ENCODE data around the gene HSD17B7. TPM values are rescaled to one million over a fixed set of nuclear protein-coding genes. Genes with fewer than 3 reads are reported as not detected.

HSD17B7 gene, protein sequence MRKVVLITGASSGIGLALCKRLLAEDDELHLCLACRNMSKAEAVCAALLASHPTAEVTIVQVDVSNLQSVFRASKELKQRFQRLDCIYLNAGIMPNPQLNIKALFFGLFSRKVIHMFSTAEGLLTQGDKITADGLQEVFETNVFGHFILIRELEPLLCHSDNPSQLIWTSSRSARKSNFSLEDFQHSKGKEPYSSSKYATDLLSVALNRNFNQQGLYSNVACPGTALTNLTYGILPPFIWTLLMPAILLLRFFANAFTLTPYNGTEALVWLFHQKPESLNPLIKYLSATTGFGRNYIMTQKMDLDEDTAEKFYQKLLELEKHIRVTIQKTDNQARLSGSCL
- total RNA-seq (2022; extraction: Qiagen RNA extraction; ENCODE audit: low read depth) = 7.6 to 10.3 TPM (median 8.8 TPM) in 5 replicates

DNA sequence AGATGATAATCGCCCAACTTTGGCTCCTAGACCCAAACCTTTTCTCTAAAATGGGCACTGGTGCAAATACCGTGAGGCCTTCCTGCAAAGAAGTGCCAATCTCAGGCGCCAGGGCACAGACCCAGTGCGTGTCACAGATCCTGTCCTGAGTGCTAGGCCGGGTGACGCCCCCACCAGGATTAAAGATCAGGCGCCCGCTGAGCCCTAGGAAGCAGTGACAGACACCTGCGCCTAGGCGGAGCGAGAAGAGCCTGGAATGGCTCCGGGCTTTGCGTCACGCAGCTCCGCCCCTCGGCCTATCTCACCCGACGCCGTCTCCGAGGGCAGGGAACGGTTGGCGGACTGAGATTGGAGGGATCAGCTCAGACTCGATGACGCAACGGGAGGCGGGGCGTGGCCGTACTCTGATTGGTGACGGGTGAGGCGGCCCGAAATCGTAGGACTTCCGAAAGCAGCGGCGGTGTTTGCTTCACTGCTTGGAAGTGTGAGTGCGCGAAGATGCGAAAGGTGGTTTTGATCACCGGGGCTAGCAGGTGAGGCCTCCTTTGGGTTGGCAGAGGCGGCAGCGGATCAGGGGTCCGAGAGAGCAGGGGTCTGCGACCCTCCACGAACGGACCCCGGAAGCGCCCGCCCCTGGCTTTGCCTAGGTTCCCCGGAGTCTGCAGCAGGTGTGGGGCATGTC lies at the start of gene HSD17B7:
TSS of gene HSD17B7 (plus strand) at position 400 of the 682 bp plus-strand sequence. CDS start at position 499, 99 bp downstream.

DNA sequence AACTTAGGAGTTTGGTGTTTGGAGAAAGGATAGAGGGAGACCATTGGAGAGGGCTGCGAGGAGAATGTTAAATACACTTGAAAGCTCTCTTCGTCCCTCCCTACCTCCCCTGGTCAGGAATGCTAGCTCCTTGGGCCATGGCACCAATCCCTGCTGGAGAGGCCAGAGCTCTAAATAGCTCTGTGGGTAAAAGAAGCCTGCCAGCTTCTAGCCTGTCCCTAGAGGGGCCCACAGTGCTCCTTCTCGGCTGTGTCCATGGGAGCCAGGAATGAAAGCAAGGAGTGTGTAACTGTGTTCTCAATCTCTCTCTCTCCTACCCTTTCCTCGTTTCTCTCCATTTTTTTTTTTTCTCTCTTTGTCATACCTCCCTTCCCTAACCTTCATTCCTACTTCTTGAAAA lies 70.6 kb downstream of the HSD17B7 start, which contains the start of gene CCDC190:
TSS of gene CCDC190 (minus strand) at position 75 of the 400 bp plus-strand sequence. CDS start 1,529 bp downstream, outside the sequence.

Other genes with a start within 250 kb of the HSD17B7 start
- gene UAP1, start 229.0 kb upstream of the HSD17B7 start, total RNA-seq (2022; extraction: Qiagen RNA extraction; ENCODE audit: low read depth) = 24.1 to 36.0 TPM (median 30.0 TPM) in 5 replicates
- 0.31 to 0.68 TPM (median 0.47 TPM) in 5 replicates for gene DDR2, start 158.2 kb upstream of the HSD17B7 start, total RNA-seq (2022; extraction: Qiagen RNA extraction; ENCODE audit: low read depth)
- gene CCDC190, start 70.5 kb downstream of the HSD17B7 start, total RNA-seq (2022; extraction: Qiagen RNA extraction; ENCODE audit: low read depth) = not detected in 5 replicates

Measured in A549 treated with ZK216348 at 1 μM for 4 hours (cell line).